H9 (cell line): ENCODE data around the gene CP. TPM values are rescaled to one million over a fixed set of nuclear protein-coding genes. Genes with fewer than 3 reads are reported as not detected.

Experiments used
- DNase-seq: peaks from one replicate; pipeline ENCODE4 v3.0.0-alpha.2; 2017
- H2AFZ ChIP-seq: one replicate; pipeline ENCODE4 v1.6.1; 2013; ENCODE audit warnings: mild to moderate bottlenecking, low read length, control low read depth, moderate library complexity
- H2AK5ac ChIP-seq: 2 replicates; pipeline ENCODE4 v1.6.1; 2013; ENCODE audit warnings: low read length, control low read depth, mixed read lengths; ENCODE audit not compliant: insufficient read length
- H2BK120ac ChIP-seq: one replicate; pipeline ENCODE4 v1.6.1; 2013; ENCODE audit warnings: low read depth, mild to moderate bottlenecking, low read length, control low read depth, inconsistent platforms; ENCODE audit not compliant: poor library complexity, severe bottlenecking
- H2BK12ac ChIP-seq: 2 replicates; pipeline ENCODE4 v1.6.1; 2013; ENCODE audit warnings: low read length, control low read depth, mixed read lengths, low read depth; ENCODE audit not compliant: insufficient read length
- H2BK15ac ChIP-seq: 2 replicates; pipeline ENCODE4 v1.6.1; 2013; ENCODE audit warnings: low read depth, low read length, control low read depth
- H2BK20ac ChIP-seq: one replicate; pipeline ENCODE4 v1.6.1; 2013; ENCODE audit warnings: low read depth, mild to moderate bottlenecking, low read length, control low read depth, inconsistent platforms; ENCODE audit not compliant: poor library complexity, severe bottlenecking
- H2BK5ac ChIP-seq: 2 replicates; pipeline ENCODE4 v1.6.1; 2013; ENCODE audit warnings: low read length, control low read depth, mixed read lengths; ENCODE audit not compliant: insufficient read length
- H3K14ac ChIP-seq: 2 replicates; pipeline ENCODE4 v1.6.1; 2013; ENCODE audit warnings: low read length, control low read depth; ENCODE audit not compliant: insufficient read depth
- H3K18ac ChIP-seq: 2 replicates; pipeline ENCODE4 v1.6.1; 2013; ENCODE audit warnings: low read depth, mild to moderate bottlenecking, mixed read lengths, low read length, control low read depth; ENCODE audit not compliant: insufficient read length
- H3K23ac ChIP-seq: 2 replicates; pipeline ENCODE4 v1.6.1; 2013; ENCODE audit warnings: low read length, control low read depth, mixed read lengths, low read depth; ENCODE audit not compliant: insufficient read length
- H3K23me2 ChIP-seq: 2 replicates; pipeline ENCODE4 v1.6.1; 2013; ENCODE audit warnings: low read depth, mild to moderate bottlenecking, mixed read lengths, low read length, control low read depth; ENCODE audit not compliant: insufficient read length, poor library complexity, severe bottlenecking
- H3K27ac ChIP-seq: 2 replicates; pipeline ENCODE4 v1.5.1; 2013; ENCODE audit warnings: low read length, control low read depth, mixed read lengths, low read depth; ENCODE audit not compliant: insufficient read length
- H3K27me3 ChIP-seq: 2 replicates; pipeline ENCODE4 v1.6.1; 2013; ENCODE audit warnings: low read length, control low read depth, inconsistent platforms; ENCODE audit not compliant: insufficient read depth
- H3K4ac ChIP-seq: 2 replicates; pipeline ENCODE4 v1.6.1; 2013; ENCODE audit warnings: low read depth, mild to moderate bottlenecking, control low read depth, inconsistent platforms, low read length, moderate library complexity
- H3K4me1 ChIP-seq: 2 replicates; pipeline ENCODE4 v1.6.1; 2013; ENCODE audit warnings: low read length, control low read depth, inconsistent platforms; ENCODE audit not compliant: insufficient read depth
- H3K4me2 ChIP-seq: 2 replicates; pipeline ENCODE4 v1.6.1; 2013; ENCODE audit warnings: low read length, control low read depth, mixed read lengths; ENCODE audit not compliant: insufficient read length, insufficient read depth
- H3K56ac ChIP-seq: 2 replicates; pipeline ENCODE4 v1.6.1; 2013; ENCODE audit warnings: low read depth, mild to moderate bottlenecking, mixed read lengths, low read length, control low read depth; ENCODE audit not compliant: insufficient read length
- H3K79me1 ChIP-seq: 2 replicates; pipeline ENCODE4 v1.6.1; 2013; ENCODE audit warnings: low read depth, mild to moderate bottlenecking, moderate library complexity, low read length, control low read depth, inconsistent platforms; ENCODE audit not compliant: insufficient read depth, poor library complexity, severe bottlenecking
- H3K79me2 ChIP-seq: 2 replicates; pipeline ENCODE4 v1.6.1; 2013; ENCODE audit warnings: low read length, control low read depth, inconsistent platforms; ENCODE audit not compliant: insufficient read depth
- H3K9ac ChIP-seq: 2 replicates; pipeline ENCODE4 v1.6.1; 2013; ENCODE audit warnings: low read length, control low read depth, mixed read lengths; ENCODE audit not compliant: insufficient read length; ENCODE audit errors: extremely low read depth
- H3K9me3 ChIP-seq: one replicate; pipeline ENCODE4 v1.6.1; 2013; ENCODE audit warnings: low read depth, low read length, inconsistent platforms; ENCODE audit not compliant: control insufficient read depth
- H3T11ph ChIP-seq: one replicate; pipeline ENCODE4 v1.6.1; 2013; ENCODE audit warnings: mild to moderate bottlenecking, low read length, control low read depth, inconsistent platforms
- H4K20me1 ChIP-seq: one replicate; pipeline ENCODE4 v1.6.1; 2013; ENCODE audit not compliant: control insufficient read depth, insufficient read length, insufficient read depth
- H4K5ac ChIP-seq: 2 replicates; pipeline ENCODE4 v1.6.1; 2013; ENCODE audit warnings: low read depth, mild to moderate bottlenecking, mixed read lengths, low read length, control low read depth; ENCODE audit not compliant: insufficient read length
- H4K8ac ChIP-seq: replicated peaks from 2 replicates; pipeline ENCODE4 v1.6.1; 2013; ENCODE audit warnings: low read length, control low read depth, mixed read lengths, low read depth; ENCODE audit not compliant: insufficient read length
- H4K91ac ChIP-seq: 2 replicates; pipeline ENCODE4 v1.6.1; 2013; ENCODE audit warnings: low read depth, mild to moderate bottlenecking, moderate library complexity, mixed read lengths, low read length, control low read depth; ENCODE audit not compliant: insufficient read length
- H3K27ac Mint-ChIP-seq, 3 experiments: 2 replicates in 2 of 3; 3 replicates in 1 of 3; pipeline ENCODE4 v1.8.0; 2020 to 2021; ENCODE audit warnings: mixed read lengths in 3 of 3, mild to moderate bottlenecking in 1 of 3, moderate library complexity in 1 of 3
- H3K27me3 Mint-ChIP-seq: 2 replicates; pipeline ENCODE4 v1.8.0; 2021; ENCODE audit warnings: low read depth, mild to moderate bottlenecking, moderate library complexity, mixed read lengths
- H3K36me3 Mint-ChIP-seq, 3 experiments: 2 replicates in 2 of 3; 3 replicates in 1 of 3; pipeline ENCODE4 v1.8.0; 2020 to 2021; ENCODE audit warnings: low read depth in 3 of 3, mixed read lengths in 3 of 3; ENCODE audit not compliant: insufficient read depth in 1 of 3
- H3K4me1 Mint-ChIP-seq, 2 experiments: 2 replicates each; pipeline ENCODE4 v1.8.0; 2020; ENCODE audit warnings: mixed read lengths in 2 of 2
- H3K4me3 Mint-ChIP-seq, 2 experiments: 2 replicates in 1 of 2; 3 replicates in 1 of 2; pipeline ENCODE4 v1.8.0; 2020 to 2021; ENCODE audit warnings: mild to moderate bottlenecking in 2 of 2, mixed read lengths in 2 of 2, moderate library complexity in 1 of 2
- H3K9me3 Mint-ChIP-seq, 2 experiments: 2 replicates in 1 of 2; 3 replicates in 1 of 2; pipeline ENCODE4 v1.8.0; 2020; ENCODE audit warnings: mild to moderate bottlenecking in 2 of 2, mixed read lengths in 2 of 2, moderate library complexity in 1 of 2
- CTCF ChIP-seq: fragments of 200-600 bp; sonication (generic); conservative IDR thresholded peaks from 3 replicates; pipeline ENCODE4 v1.8.0; 2021; ENCODE audit warnings: antibody characterized with exemption, mild to moderate bottlenecking
- total RNA-seq: library from RNA; stranded (reverse); gene quantifications from 2 replicates; pipeline ENCODE4 v1.2.1, GENCODE V29; 2021

Gene CP
- total RNA-seq, 1 experiment from 2014 or later, result 1.1 TPM

GRCh38 chr3:149243540-149243939, 21.9 kb upstream of the CP start:
- no peak overlapping the region for H3K27ac ChIP-seq
- no peak overlapping the region for H3K27ac Mint-ChIP-seq
- no peak overlapping the region for H2AFZ ChIP-seq
- no peak overlapping the region for H3K4me3 Mint-ChIP-seq
- no peak overlapping the region for H4K8ac ChIP-seq
- no peak overlapping the region for H4K5ac ChIP-seq
- H2BK120ac ChIP-seq, result no peak overlapping the region
- peaks cover 0 to 3% (median 1%) of the 10 kb centered on the region in 3 experiments; a peak in 3 of 7 replicates for H3K36me3 Mint-ChIP-seq
- no peak overlapping the region for H2BK5ac ChIP-seq
- H3K23ac ChIP-seq, result no peak overlapping the region
- no peak overlapping the region for H3K18ac ChIP-seq
- DNase-seq, result no peak
- H3K9me3 ChIP-seq, result no peaks in the 10 kb centered on the region
- no peak overlapping the region for H2BK20ac ChIP-seq
- no peak overlapping the region for H2BK12ac ChIP-seq
- H3K79me1 ChIP-seq, result no peaks in the 10 kb centered on the region
- H2AK5ac ChIP-seq, result no peak overlapping the region
- H2BK15ac ChIP-seq, result no peak overlapping the region
- H4K20me1 ChIP-seq, result no peaks in the 10 kb centered on the region
- H3K14ac ChIP-seq, result no peak overlapping the region
- H3K4ac ChIP-seq, result no peak overlapping the region
- no peak for TF ChIP-seq CTCF
- peaks cover 4% of the 10 kb centered on the region for H3K27me3 Mint-ChIP-seq
- H3K23me2 ChIP-seq, result no peaks in the 10 kb centered on the region
- H3K4me1 ChIP-seq, result peaks cover 4% of the 10 kb centered on the region
- H3K9ac ChIP-seq, result no peak overlapping the region
- H3K4me2 ChIP-seq, result no peak overlapping the region
- no peaks in the 10 kb centered on the region for H3K79me2 ChIP-seq
- no peak overlapping the region for H3K56ac ChIP-seq
- no peaks in the 10 kb centered on the region for H3K27me3 ChIP-seq
- peaks cover 2% of the 10 kb centered on the region in 2 experiments; a peak in 3 of 5 replicates for H3K9me3 Mint-ChIP-seq
- H4K91ac ChIP-seq, result no peak overlapping the region
- no peak overlapping the region for H3T11ph ChIP-seq
- peaks cover 37 to 40% of the 10 kb centered on the region in 2 experiments for H3K4me1 Mint-ChIP-seq
